ENCODE data around the gene CYP3A7.

DNA sequence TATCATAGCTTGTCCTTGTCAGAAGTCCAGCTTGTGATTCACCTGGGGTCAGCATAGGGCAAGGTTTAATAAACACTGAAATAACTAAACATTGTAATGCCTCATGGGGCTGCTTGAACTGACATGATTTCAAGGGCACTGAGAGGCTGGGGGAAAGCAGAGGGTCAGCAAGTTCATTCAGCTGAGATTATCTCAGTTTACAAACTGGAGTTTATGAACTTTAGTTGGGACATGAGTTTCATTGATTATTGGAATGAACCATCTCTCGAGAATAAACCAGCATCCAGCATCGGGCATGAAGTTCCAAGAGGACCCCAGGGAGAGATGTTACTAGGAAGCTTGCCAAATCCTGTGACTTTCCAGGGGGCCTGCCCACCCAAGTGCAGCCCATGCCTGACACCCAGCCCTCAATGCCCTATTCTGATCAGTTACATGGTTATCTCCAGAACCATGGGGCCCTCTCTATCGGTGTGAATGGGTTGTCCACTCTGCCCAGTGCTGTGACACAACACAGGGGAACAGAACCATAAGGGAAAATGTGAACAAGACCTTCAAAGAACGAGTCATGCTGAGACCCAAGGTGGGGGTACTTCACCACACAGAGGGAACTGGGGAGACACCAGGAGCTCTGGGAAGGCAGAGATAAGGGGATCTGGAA is 7.9 kb upstream of the CYP3A7 start:
- TF ChIP-seq, protein P1, sequence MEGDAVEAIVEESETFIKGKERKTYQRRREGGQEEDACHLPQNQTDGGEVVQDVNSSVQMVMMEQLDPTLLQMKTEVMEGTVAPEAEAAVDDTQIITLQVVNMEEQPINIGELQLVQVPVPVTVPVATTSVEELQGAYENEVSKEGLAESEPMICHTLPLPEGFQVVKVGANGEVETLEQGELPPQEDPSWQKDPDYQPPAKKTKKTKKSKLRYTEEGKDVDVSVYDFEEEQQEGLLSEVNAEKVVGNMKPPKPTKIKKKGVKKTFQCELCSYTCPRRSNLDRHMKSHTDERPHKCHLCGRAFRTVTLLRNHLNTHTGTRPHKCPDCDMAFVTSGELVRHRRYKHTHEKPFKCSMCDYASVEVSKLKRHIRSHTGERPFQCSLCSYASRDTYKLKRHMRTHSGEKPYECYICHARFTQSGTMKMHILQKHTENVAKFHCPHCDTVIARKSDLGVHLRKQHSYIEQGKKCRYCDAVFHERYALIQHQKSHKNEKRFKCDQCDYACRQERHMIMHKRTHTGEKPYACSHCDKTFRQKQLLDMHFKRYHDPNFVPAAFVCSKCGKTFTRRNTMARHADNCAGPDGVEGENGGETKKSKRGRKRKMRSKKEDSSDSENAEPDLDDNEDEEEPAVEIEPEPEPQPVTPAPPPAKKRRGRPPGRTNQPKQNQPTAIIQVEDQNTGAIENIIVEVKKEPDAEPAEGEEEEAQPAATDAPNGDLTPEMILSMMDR (IDR thresholded peaks at IDR 0.05; ENCODE audit: low read depth, low read length, poor library complexity, severe bottlenecking): no peak
- no peak for TF ChIP-seq EZH2phosphoT487 (IDR thresholded peaks at IDR 0.05; ENCODE audit: borderline replicate concordance, low read length)

Measured in DOHH2 (cell line).